B cell (primary cell): Measurements from ENCODE around the gene RNF8. TPM values are rescaled to one million over a fixed set of nuclear protein-coding genes. Genes with fewer than 3 reads are reported as not detected.

Source experiments
- ATAC-seq: fragments of 200-7000 bp; cut with Tn5 transposase; one replicate; pipeline ENCODE4 v1.10.0; 2021; ENCODE audit warnings: low read depth, mild to moderate bottlenecking, moderate number of reproducible peaks, moderate library complexity
- CTCF ChIA-PET: fragments of 350-600 bp; sonication (Branson Sonifier 250); formaldehyde crosslinking; loops from one replicate; lab custom pipeline; 2021; ENCODE audit warnings: antibody characterized with exemption, inconsistent platforms; lab: Charles Lee
- POLR2A ChIA-PET: fragments of 350-600 bp; sonication (Branson Sonifier 250); formaldehyde crosslinking; loops from one replicate; lab custom pipeline; 2021; ENCODE audit warnings: antibody characterized with exemption; lab: Charles Lee
- DNase-seq: peaks from one replicate; pipeline ENCODE4 v3.0.0; 2013
- H2AFZ ChIP-seq: 2 replicates; pipeline ENCODE4 v1.6.1; 2012; ENCODE audit warnings: mild to moderate bottlenecking, low read depth, low read length; ENCODE audit not compliant: insufficient read depth, poor library complexity, severe bottlenecking
- H3K27ac ChIP-seq, 2 donors: 1 replicate in 1 of 2; 2 replicates in 1 of 2; pipeline ENCODE4 v1.5.1; 2012 to 2013; ENCODE audit warnings: low read length in 2 of 2, mild to moderate bottlenecking in 2 of 2, moderate library complexity in 1 of 2
- H3K27me3 ChIP-seq, 4 experiments: fragments of 200-600 bp in 1 of 4; sonication (generic) in 1 of 4; replicated peaks in 1 of 4; 1 replicate in 2 of 4; 2 replicates in 2 of 4; pipeline versions ENCODE4 v1.6.1 to v1.7.0; 2013 to 2016; ENCODE audit warnings: low read length in 3 of 4, mild to moderate bottlenecking in 2 of 4, mixed read lengths in 1 of 4, moderate library complexity in 1 of 4; ENCODE audit not compliant: insufficient read depth in 4 of 4, control insufficient read depth in 3 of 4; ENCODE audit errors: control extremely low read depth in 1 of 4
- H3K36me3 ChIP-seq, 2 experiments: replicated peaks in 1 of 2; 1 replicate in 1 of 2; 2 replicates in 1 of 2; pipeline versions ENCODE4 v1.6.1 to v1.7.1; 2013; ENCODE audit warnings: low read length in 1 of 2; ENCODE audit not compliant: insufficient read depth in 2 of 2, control insufficient read depth in 1 of 2; ENCODE audit errors: control extremely low read depth in 1 of 2, extremely low read depth in 1 of 2
- H3K4me1 ChIP-seq, 2 donors: fragments of 200-600 bp in 1 of 2; sonication (generic) in 1 of 2; 1 replicate in 1 of 2; 2 replicates in 1 of 2; pipeline versions ENCODE4 v1.5.1 to v1.6.1; 2013 to 2017; ENCODE audit warnings: low read length in 2 of 2; ENCODE audit not compliant: control insufficient read depth in 2 of 2, insufficient read depth in 2 of 2
- H3K4me2 ChIP-seq: replicated peaks from 2 replicates; pipeline ENCODE3; 2012; ENCODE audit warnings: mild to moderate bottlenecking, low read depth, low read length; ENCODE audit not compliant: poor library complexity, severe bottlenecking
- H3K4me3 ChIP-seq, 5 experiments: fragments of 200-600 bp in 1 of 5; sonication (generic) in 1 of 5; 1 replicate in 3 of 5; 2 replicates in 2 of 5; pipeline versions ENCODE4 v1.5.1 to v1.7.0; 2011 to 2016; ENCODE audit warnings: low read length in 4 of 5, mild to moderate bottlenecking in 4 of 5, low read depth in 2 of 5, control low read depth in 1 of 5, moderate library complexity in 1 of 5; ENCODE audit not compliant: insufficient read depth in 1 of 5; ENCODE audit errors: control extremely low read depth in 1 of 5, extremely low read depth in 1 of 5
- H3K79me2 ChIP-seq: fragments of 200-600 bp; sonication (generic); one replicate; pipeline ENCODE4 v1.6.0; 2016; ENCODE audit warnings: low read length; ENCODE audit not compliant: control insufficient read depth, insufficient read depth
- H3K9ac ChIP-seq: fragments of 200-600 bp; sonication (generic); 2 replicates; pipeline ENCODE4 v1.6.1; 2017; ENCODE audit warnings: mild to moderate bottlenecking, low read length, moderate library complexity
- H3K9me3 ChIP-seq, 3 donors: one replicate each; pipeline versions ENCODE4 v1.6.1 to v1.7.1; 2013; ENCODE audit warnings: low read length in 2 of 3; ENCODE audit not compliant: control insufficient read depth in 2 of 3, insufficient read depth in 1 of 3; ENCODE audit errors: control extremely low read depth in 1 of 3
- H4K20me1 ChIP-seq: 2 replicates; pipeline ENCODE4 v1.6.0; 2012; ENCODE audit warnings: mild to moderate bottlenecking, low read length; ENCODE audit not compliant: insufficient read depth, control insufficient read depth, poor library complexity, severe bottlenecking
- H3K27ac Mint-ChIP-seq: one replicate; pipeline ENCODE4 v1.8.0; 2021; ENCODE audit warnings: mixed read lengths
- H3K27me3 Mint-ChIP-seq: one replicate; pipeline ENCODE4 v1.8.0; 2021; ENCODE audit warnings: mixed read lengths
- H3K4me1 Mint-ChIP-seq: one replicate; pipeline ENCODE4 v1.8.0; 2021; ENCODE audit warnings: mixed read lengths
- H3K4me3 Mint-ChIP-seq: one replicate; pipeline ENCODE4 v1.8.0; 2021; ENCODE audit warnings: mixed read lengths
- H3K9me3 Mint-ChIP-seq: one replicate; pipeline ENCODE4 v1.8.0; 2022; ENCODE audit warnings: mixed read lengths; ENCODE audit not compliant: insufficient read depth
- EZH2 ChIP-seq: IDR thresholded peaks from 2 replicates; pipeline ENCODE4 v1.6.1; 2012; ENCODE audit warnings: borderline replicate concordance, low read depth, mild to moderate bottlenecking, moderate library complexity, low read length; ENCODE audit not compliant: insufficient read depth, poor library complexity, severe bottlenecking
- WGBS: methylation state at CpG from one replicate; pipeline ENCODE4 v1.1.5; 2013; ENCODE audit warnings: missing lambda C conversion rate; ENCODE audit not compliant: insufficient coverage; 5-methylcytosine and 5-hydroxymethylcytosine counted together
- intact Hi-C: fragments of 100-400 bp; cut with micrococcal nuclease; formaldehyde crosslinking; loops from one replicate; pipeline ENCODE4 v1.10.0; 2022
- polyA plus RNA-seq: library from polyadenylated mRNA; depleted of rRNA; stranded (reverse); fragments of >200 nt; gene quantifications from 2 replicates; pipeline ENCODE4 v1.2.3, GENCODE V29; 2012
- total RNA-seq, 2 donors: library from RNA; stranded (reverse); fragments of 120-200 nt in 1 of 2; gene quantifications; 1 replicate in 1 of 2; 2 replicates in 1 of 2; pipeline versions ENCODE4 v1.2.3 to v1.2.4, GENCODE V29; 2013 to 2022
- TF ChIP-seq, protein P1 (sequence below): fragments of 200-600 bp; IDR thresholded peaks from one replicate; pipeline ENCODE4 v1.8.0; 2022; ENCODE audit warnings: antibody characterized with exemption, mild to moderate bottlenecking

RNF8 gene
- total and polyA plus RNA-seq, 2 donors (not counting 1 experiment from before 2014, with no cell fraction given): 5.3 to 16.9 TPM

DNA sequence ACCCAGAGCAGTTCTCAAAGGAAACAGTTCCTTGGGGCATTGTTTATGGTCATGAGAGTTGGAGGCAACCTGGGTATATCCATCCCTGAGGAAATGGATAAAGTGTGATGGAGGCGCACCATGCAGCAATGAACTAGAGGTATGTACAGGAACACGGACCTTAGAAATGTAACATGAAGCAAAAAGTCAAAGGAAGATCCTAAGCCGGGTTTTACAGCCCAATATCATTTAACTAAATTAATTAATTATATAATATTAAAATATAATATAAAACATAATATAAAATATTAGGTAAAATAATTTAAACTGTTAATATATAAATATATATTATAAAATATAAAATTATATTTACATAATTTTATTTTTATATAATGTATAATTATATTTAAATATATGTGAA is 44.1 kb upstream of the RNF8 start:
- ATAC-seq (no peak), DNase-seq (no peak)
- intact Hi-C loops: no loop called here
- Histone ChIP-seq H3K36me3 (peaks cover 0 to 15% of the 10 kb centered on the region in 2 experiments), H2AFZ (no peak overlapping the region), H3K9me3 (no peaks in the 10 kb centered on the region), H3K79me2 (no peaks in the 10 kb centered on the region), H3K4me1 (no peaks in the 10 kb centered on the region), H3K4me2 (no peak overlapping the region), H3K9ac (no peak overlapping the region), H4K20me1 (no peaks in the 10 kb centered on the region), H3K27me3 (no peaks in the 10 kb centered on the region), H3K4me3 (no peak overlapping the region), H3K27ac (no peak overlapping the region)
- CTCF ChIA-PET: interaction anchor here (3.8 kb wide), 1 partner anchor 15 kb away, joined by 18 read pairs; no protein-coding TSS in a partner anchor
- Mint-ChIP-seq H3K4me3 (no peak overlapping the region), H3K4me1 (peaks cover 2% of the 10 kb centered on the region), H3K9me3 (no peaks in the 10 kb centered on the region), H3K27me3 (no peaks in the 10 kb centered on the region), H3K27ac (no peak overlapping the region)
- no peak for TF ChIP-seq EZH2
- TF ChIP-seq, protein P1, sequence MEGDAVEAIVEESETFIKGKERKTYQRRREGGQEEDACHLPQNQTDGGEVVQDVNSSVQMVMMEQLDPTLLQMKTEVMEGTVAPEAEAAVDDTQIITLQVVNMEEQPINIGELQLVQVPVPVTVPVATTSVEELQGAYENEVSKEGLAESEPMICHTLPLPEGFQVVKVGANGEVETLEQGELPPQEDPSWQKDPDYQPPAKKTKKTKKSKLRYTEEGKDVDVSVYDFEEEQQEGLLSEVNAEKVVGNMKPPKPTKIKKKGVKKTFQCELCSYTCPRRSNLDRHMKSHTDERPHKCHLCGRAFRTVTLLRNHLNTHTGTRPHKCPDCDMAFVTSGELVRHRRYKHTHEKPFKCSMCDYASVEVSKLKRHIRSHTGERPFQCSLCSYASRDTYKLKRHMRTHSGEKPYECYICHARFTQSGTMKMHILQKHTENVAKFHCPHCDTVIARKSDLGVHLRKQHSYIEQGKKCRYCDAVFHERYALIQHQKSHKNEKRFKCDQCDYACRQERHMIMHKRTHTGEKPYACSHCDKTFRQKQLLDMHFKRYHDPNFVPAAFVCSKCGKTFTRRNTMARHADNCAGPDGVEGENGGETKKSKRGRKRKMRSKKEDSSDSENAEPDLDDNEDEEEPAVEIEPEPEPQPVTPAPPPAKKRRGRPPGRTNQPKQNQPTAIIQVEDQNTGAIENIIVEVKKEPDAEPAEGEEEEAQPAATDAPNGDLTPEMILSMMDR: no peak
- no CpG with 5 or more reads among the region's 3 CpGs for WGBS
- POLR2A ChIA-PET: no interaction called here

DNA sequence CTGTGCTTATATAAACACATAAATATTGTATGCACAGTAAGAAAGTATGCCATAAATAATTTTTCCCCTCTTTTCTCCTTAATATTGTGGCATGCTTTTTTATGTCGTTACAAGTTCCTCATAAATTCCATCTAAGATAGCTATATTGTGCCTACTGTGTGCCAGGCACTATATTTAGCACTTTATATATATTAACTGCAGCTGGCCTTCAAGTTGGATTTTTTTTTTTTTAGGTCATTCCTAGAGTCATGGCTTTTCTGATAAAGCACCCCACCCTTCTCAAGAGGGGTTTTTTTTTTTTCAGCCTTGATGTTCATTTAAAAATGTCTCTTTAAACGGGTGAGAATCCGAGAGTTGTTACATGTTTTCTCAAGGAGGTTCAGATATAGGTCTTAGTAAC is 42.8 kb upstream of the RNF8 start:
- no peaks in the 10 kb centered on the region for H3K9me3 ChIP-seq
- Mint-ChIP-seq H3K27me3 (no peaks in the 10 kb centered on the region), H3K27ac (no peak overlapping the region), H3K4me1 (peaks cover 4% of the 10 kb centered on the region), H3K9me3 (no peaks in the 10 kb centered on the region), H3K4me3 (no peak overlapping the region)
- no peak overlapping the region for H3K4me2 ChIP-seq
- DNase-seq (no peak), ATAC-seq (no peak)
- no peaks in the 10 kb centered on the region for H3K79me2 ChIP-seq
- H3K4me1 ChIP-seq: no peaks in the 10 kb centered on the region
- no peak for TF ChIP-seq EZH2
- TF ChIP-seq, protein P1: no peak
- ChIA-PET POLR2A (no interaction called here), CTCF (no interaction called here)
- H3K9ac ChIP-seq: no peak overlapping the region
- H3K27me3 ChIP-seq: no peaks in the 10 kb centered on the region
- intact Hi-C loops: no loop called here
- H3K36me3 ChIP-seq: peaks cover 0 to 20% of the 10 kb centered on the region in 2 experiments
- H3K27ac ChIP-seq: no peak overlapping the region
- no peak overlapping the region for H2AFZ ChIP-seq
- H4K20me1 ChIP-seq: no peaks in the 10 kb centered on the region
- no peak overlapping the region for H3K4me3 ChIP-seq
- 100% methylated on average over 1 of the region's 3 CpGs for WGBS
